Gastroesophageal sphincter (tissue), 4 donors: ENCODE data around the gene HACD2. TPM values are rescaled to one million over a fixed set of nuclear protein-coding genes. Genes with fewer than 3 reads are reported as not detected.

Experiments
- ATAC-seq: fragments of 150-250 bp; one replicate; pipeline ENCODE4 v1.9.1; 2016; ENCODE audit warnings: mild to moderate bottlenecking, moderate library complexity
- H3K27ac ChIP-seq, 4 donors: fragments of 200-600 bp; sonication (generic) in 3 of 4; 1 replicate in 3 of 4; 2 replicates in 1 of 4; pipeline ENCODE4 v1.5.1; 2016 to 2019
- H3K27me3 ChIP-seq: fragments of 200-600 bp; sonication (generic); one replicate; pipeline ENCODE4 v1.5.1; 2019
- H3K36me3 ChIP-seq, 2 donors: fragments of 200-600 bp; sonication (generic); one replicate each; pipeline ENCODE4 v1.5.1; 2019; ENCODE audit warnings: control low read depth in 1 of 2
- H3K4me1 ChIP-seq, 3 donors: fragments of 200-600 bp; sonication (generic); 1 replicate in 2 of 3; 2 replicates in 1 of 3; pipeline ENCODE4 v1.5.1; 2016 to 2019; ENCODE audit warnings: control low read depth in 2 of 3
- H3K4me3 ChIP-seq, 2 donors: fragments of 200-600 bp; sonication (generic); one replicate each; pipeline ENCODE4 v1.5.1; 2019; ENCODE audit warnings: mild to moderate bottlenecking in 1 of 2, moderate library complexity in 1 of 2
- H3K9me3 ChIP-seq, 3 donors: fragments of 200-600 bp; sonication (generic); one replicate each; pipeline ENCODE4 v1.5.1; 2017 to 2019; ENCODE audit warnings: control low read depth in 2 of 3
- EP300 ChIP-seq: sonication (generic); formaldehyde crosslinking; IDR thresholded peaks from one replicate; pipeline ENCODE4 v1.6.1; 2017; ENCODE audit warnings: antibody characterized with exemption, mild to moderate bottlenecking
- POLR2A ChIP-seq, 2 donors: fragments of 450-650 bp; IDR thresholded peaks; one replicate each; pipeline ENCODE4 v1.6.1; 2017; ENCODE audit warnings: antibody characterized with exemption in 2 of 2, mild to moderate bottlenecking in 2 of 2, moderate library complexity in 1 of 2
- POLR2AphosphoS5 ChIP-seq: sonication (generic); formaldehyde crosslinking; IDR thresholded peaks from one replicate; pipeline ENCODE4 v1.6.1; 2017; ENCODE audit warnings: antibody characterized with exemption
- WGBS, 2 donors: methylation state at CpG; one replicate each; pipeline ENCODE4 v1.1.5; 2018; ENCODE audit warnings: low coverage in 1 of 2; 5-methylcytosine and 5-hydroxymethylcytosine counted together
- total RNA-seq, 4 donors: library from RNA; depleted of rRNA; stranded (reverse); fragments of >200 nt; gene quantifications; one replicate each; pipeline ENCODE4 v1.1.0, GENCODE V29; 2016
- TF ChIP-seq, protein P1 (sequence below), 4 experiments: fragments of 200-600 bp in 2 of 4; fragments of 450-650 bp in 2 of 4; sonication (generic) in 1 of 4; IDR thresholded peaks; one replicate each; pipeline ENCODE4 v1.5.1; 2017 to 2019; ENCODE audit warnings: antibody characterized with exemption in 4 of 4, mild to moderate bottlenecking in 2 of 4, moderate library complexity in 2 of 4

The HACD2 gene
- total RNA-seq, 4 donors from 2014 or later, result 21.3 to 36.7 (median 28.1) TPM

DNA sequence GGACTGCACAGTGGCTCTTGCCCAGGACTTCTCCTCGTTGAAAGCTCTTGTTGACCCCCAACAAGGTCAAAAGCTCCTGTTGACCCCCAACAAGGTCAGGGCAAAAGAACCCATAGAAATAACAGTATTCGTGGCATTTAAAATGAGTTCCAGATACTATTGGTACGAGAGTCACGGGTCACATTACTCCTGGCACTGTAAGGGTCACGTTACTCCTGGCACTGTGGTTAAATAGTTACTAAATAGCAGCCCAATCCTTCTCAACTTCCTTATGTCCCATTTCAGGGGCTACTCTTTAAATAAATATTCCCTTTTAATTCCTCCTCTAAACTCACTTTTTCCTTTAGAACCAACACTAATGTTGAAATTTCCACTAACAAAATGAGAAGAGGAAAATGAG lies 117.8 kb downstream of the HACD2 start:
- Histone ChIP-seq H3K27me3 (no peaks in the 10 kb centered on the region), H3K4me3 (no peak overlapping the region), H3K9me3 (no peaks in the 10 kb centered on the region), H3K27ac (no peak overlapping the region), H3K36me3 (no peaks in the 10 kb centered on the region), H3K4me1 (no peaks in the 10 kb centered on the region)
- TF ChIP-seq EP300 (no peak), POLR2AphosphoS5 (no peak), POLR2A (IDR thresholded peaks at IDR 0.05) (no peak)
- TF ChIP-seq, protein P1, sequence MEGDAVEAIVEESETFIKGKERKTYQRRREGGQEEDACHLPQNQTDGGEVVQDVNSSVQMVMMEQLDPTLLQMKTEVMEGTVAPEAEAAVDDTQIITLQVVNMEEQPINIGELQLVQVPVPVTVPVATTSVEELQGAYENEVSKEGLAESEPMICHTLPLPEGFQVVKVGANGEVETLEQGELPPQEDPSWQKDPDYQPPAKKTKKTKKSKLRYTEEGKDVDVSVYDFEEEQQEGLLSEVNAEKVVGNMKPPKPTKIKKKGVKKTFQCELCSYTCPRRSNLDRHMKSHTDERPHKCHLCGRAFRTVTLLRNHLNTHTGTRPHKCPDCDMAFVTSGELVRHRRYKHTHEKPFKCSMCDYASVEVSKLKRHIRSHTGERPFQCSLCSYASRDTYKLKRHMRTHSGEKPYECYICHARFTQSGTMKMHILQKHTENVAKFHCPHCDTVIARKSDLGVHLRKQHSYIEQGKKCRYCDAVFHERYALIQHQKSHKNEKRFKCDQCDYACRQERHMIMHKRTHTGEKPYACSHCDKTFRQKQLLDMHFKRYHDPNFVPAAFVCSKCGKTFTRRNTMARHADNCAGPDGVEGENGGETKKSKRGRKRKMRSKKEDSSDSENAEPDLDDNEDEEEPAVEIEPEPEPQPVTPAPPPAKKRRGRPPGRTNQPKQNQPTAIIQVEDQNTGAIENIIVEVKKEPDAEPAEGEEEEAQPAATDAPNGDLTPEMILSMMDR (IDR thresholded peaks at IDR 0.05), result no peak
- WGBS, 2 donors, result 72 to 75% methylated on average over 4 to 5 of the region's 5 CpGs
- no peak for ATAC-seq

DNA sequence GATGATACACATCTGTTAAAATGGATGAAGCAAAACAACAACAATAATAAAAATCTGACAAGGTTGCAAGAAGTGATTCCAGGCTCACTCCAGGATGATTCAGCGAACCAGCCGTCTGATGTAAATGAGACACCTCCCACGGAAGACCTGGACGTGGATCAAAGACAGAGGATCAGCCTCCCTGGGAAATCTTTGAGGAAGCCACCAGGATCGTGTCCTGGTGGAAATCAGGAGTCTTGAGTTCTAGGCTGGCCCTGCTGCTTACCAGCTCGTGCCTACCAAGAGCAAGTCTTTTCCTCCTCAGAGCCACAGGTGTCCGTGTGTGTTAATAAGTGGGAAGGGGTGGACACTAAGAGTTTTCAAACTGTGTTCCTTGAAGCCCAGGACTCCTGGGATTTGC lies 120.6 kb downstream of the HACD2 start:
- no peaks in the 10 kb centered on the region for H3K36me3 ChIP-seq
- 53 to 86% methylated on average over 5 to 7 of the region's 7 CpGs for WGBS, 2 donors
- no peaks in the 10 kb centered on the region for H3K27me3 ChIP-seq
- H3K9me3 ChIP-seq, result no peaks in the 10 kb centered on the region
- no peak overlapping the region for H3K27ac ChIP-seq
- peaks cover 0 to 5% (median 0%) of the 10 kb centered on the region in 3 donors for H3K4me1 ChIP-seq
- no peak overlapping the region for H3K4me3 ChIP-seq
- ATAC-seq, result no peak
- TF ChIP-seq, protein P1 (IDR thresholded peaks at IDR 0.05), result no peak
- TF ChIP-seq POLR2A (IDR thresholded peaks at IDR 0.05) (no peak), EP300 (no peak), POLR2AphosphoS5 (no peak)

DNA sequence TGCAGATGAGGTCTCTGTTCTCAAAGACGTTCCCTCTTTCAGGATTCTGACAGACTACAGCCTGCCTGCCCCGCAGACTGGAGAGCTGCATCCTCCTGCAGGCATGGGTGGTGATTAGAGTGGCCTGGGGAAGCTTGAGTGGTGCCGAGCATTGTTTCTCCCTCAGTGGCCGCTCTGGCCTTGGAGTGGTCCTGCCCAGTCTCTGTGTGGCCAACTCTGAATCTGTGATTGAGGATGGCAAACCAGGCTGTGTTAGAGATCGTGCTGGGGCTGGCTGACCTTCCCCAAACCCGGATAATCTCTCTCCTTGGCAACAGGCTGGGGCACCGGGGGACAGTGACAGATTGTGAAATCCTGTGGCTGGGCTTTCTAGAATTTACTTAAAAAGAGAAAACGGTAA lies 125.0 kb downstream of the HACD2 start:
- TF ChIP-seq POLR2A (IDR thresholded peaks at IDR 0.05) (no peak), EP300 (no peak), POLR2AphosphoS5 (no peak)
- Histone ChIP-seq H3K4me1 (peaks cover 0 to 5% (median 0%) of the 10 kb centered on the region in 3 donors), H3K4me3 (no peak overlapping the region), H3K27me3 (peaks cover 12% of the 10 kb centered on the region), H3K27ac (no peak overlapping the region), H3K36me3 (no peaks in the 10 kb centered on the region), H3K9me3 (no peaks in the 10 kb centered on the region)
- no peak for ATAC-seq
- 17 to 33% methylated on average over 1 to 3 of the region's 8 CpGs for WGBS, 2 donors

DNA sequence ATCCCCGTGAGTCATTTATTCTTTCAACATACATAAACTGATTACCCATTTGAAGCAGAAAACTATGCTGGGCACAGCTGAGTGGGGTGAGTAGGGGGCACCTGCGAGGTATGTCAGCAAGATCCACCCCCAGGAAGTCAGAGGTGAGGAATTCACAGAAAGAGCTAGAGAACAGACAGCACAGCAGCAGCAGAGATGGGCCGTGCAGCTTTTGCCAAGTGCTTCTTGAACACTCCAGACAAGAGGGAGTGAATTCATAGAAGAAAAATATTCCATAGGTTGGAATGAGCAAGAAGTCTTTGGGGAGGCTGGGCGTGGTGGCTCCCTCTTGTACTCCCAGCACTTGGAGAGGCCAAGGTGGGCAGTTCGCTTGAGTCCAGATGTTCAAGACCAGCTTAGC lies 126.6 kb downstream of the HACD2 start:
- TF ChIP-seq EP300 (no peak), POLR2A (IDR thresholded peaks at IDR 0.05) (no peak), POLR2AphosphoS5 (no peak)
- TF ChIP-seq, protein P1 (IDR thresholded peaks at IDR 0.05), result no peak
- Histone ChIP-seq H3K36me3 (no peaks in the 10 kb centered on the region), H3K27me3 (peaks cover 12% of the 10 kb centered on the region), H3K9me3 (no peaks in the 10 kb centered on the region), H3K27ac (no peak overlapping the region), H3K4me1 (peaks cover 0 to 8% (median 0%) of the 10 kb centered on the region in 3 donors), H3K4me3 (no peak overlapping the region)
- WGBS, 2 donors, result 56 to 69% methylated on average over 1 to 3 of the region's 5 CpGs
- ATAC-seq, result no peak

DNA sequence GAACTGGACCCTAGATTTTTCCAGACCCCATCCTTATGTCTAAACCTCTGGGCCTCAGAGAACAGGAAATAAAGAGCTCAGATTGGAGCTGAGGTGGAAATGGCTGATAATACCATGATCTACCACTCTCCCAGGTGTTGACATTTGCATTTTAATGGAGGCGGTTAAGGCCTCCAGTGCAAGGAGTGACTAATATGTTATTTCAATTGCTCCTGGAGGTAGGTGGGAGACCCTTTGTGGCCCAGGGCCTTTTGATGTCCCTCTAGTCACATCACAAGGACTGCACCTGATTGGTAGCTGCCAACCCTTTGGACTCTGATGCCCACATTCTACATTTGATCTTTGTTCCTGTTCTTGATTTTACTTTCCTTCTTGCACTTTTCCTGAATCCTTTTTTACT lies 127.0 kb downstream of the HACD2 start:
- TF ChIP-seq POLR2A (IDR thresholded peaks at IDR 0.05), result no peak
- TF ChIP-seq POLR2AphosphoS5, result no peak
- no peak for TF ChIP-seq EP300
- TF ChIP-seq, protein P1 (IDR thresholded peaks at IDR 0.05), result no peak
- Histone ChIP-seq H3K9me3 (no peaks in the 10 kb centered on the region), H3K27me3 (peaks cover 12% of the 10 kb centered on the region), H3K4me1 (peaks cover 0 to 12% (median 0%) of the 10 kb centered on the region in 3 donors), H3K4me3 (no peak overlapping the region), H3K36me3 (no peaks in the 10 kb centered on the region), H3K27ac (no peak overlapping the region)
- ATAC-seq, result no peak
- WGBS, 2 donors, result 88 to 100% methylated on average over 1 of the region's 1 CpG
